GM12878 (cell line): ENCODE measurements around the gene PYM1.
A peak's percentile ranks its signal among the peaks of the same experiment; 100 is the strongest.

ENCODE experiments used
- CTCF ChIP-seq, 3 experiments: IDR thresholded peaks in 2 of 3; conservative IDR thresholded peaks in 1 of 3; 2 replicates each; pipeline ENCODE4 v1.5.1; 2011; ENCODE audit warnings: low read depth in 3 of 3, low read length in 3 of 3, mild to moderate bottlenecking in 3 of 3, control low read depth in 2 of 3, moderate library complexity in 2 of 3, inconsistent platforms in 1 of 3, mixed read lengths in 1 of 3; ENCODE audit not compliant: control insufficient read depth in 2 of 3, insufficient read depth in 1 of 3; ENCODE audit errors: extremely low read depth in 1 of 3
- MTA3 ChIP-seq: IDR thresholded peaks from 2 replicates; pipeline ENCODE4 v1.6.1; 2012; ENCODE audit warnings: low read length, inconsistent platforms, borderline replicate concordance
- MXI1 ChIP-seq: fragments of 150-350 bp; IDR thresholded peaks from 2 replicates; pipeline ENCODE4 v1.6.1; 2011; ENCODE audit warnings: low read depth, mild to moderate bottlenecking, inconsistent platforms, low read length, improper control_type of control experiment
- POLR2AphosphoS5 ChIP-seq: IDR thresholded peaks from 2 replicates; pipeline ENCODE4 v1.6.1; 2011; ENCODE audit warnings: mild to moderate bottlenecking, low read length, inconsistent platforms
- RCOR1 ChIP-seq: conservative IDR thresholded peaks from 2 replicates; pipeline ENCODE4 v1.6.1; 2012; ENCODE audit warnings: low read depth, low read length, improper control_type of control experiment

GRCh38 chr12:55929306-55929791 is 1.7 kb upstream of the PYM1 start:
- TF ChIP-seq CTCF (IDR thresholded peaks at IDR 0.05 in 2 of 3, conservative IDR thresholded peaks at IDR 0.05 in 1 of 3; ENCODE audit: control insufficient read depth in 2 of 3, extremely low read depth in 1 of 3, insufficient read depth in 1 of 3, low read depth in 3 of 3, low read length in 3 of 3): no peak
- peak; percentile 90; the same call in 1 of the 2 replicates for TF ChIP-seq MTA3
- TF ChIP-seq POLR2AphosphoS5: peak; percentile 87
- TF ChIP-seq MXI1: no peak
- no peak for TF ChIP-seq RCOR1
